Measurements from ENCODE around the gene TCOF1.

Gene TCOF1

GRCh38 chr5:150316320-150316719, 41.2 kb upstream of the TCOF1 start:
- Histone ChIP-seq H3K4me1 (ENCODE audit: insufficient read depth, low read length) (no peaks in the 10 kb centered on the region), H3K9me3 (ENCODE audit: insufficient read depth, low read length, severe bottlenecking) (no peaks in the 10 kb centered on the region), H4K20me1 (ENCODE audit: insufficient read depth, low read length) (no peaks in the 10 kb centered on the region), H3K79me2 (ENCODE audit: insufficient read depth, low read length) (no peaks in the 10 kb centered on the region), H3K4me2 (ENCODE audit: insufficient read depth, low read length) (no peak overlapping the region), H3K9ac (ENCODE audit: low read depth, low read length) (no peak overlapping the region), H3K27me3 (ENCODE audit: insufficient read depth, low read length, poor library complexity) (no peaks in the 10 kb centered on the region), H2AFZ (ENCODE audit: low read depth, low read length) (no peak overlapping the region), H3K36me3 (ENCODE audit: insufficient read depth, low read length) (no peaks in the 10 kb centered on the region), H3K27ac (ENCODE audit: low read length) (no peak overlapping the region), H3K4me3 (ENCODE audit: low read depth in 1 of 2, low read length in 2 of 2) (no peak overlapping the region)
- DNase-seq (no peak), ATAC-seq (ENCODE audit: insufficient read depth, low read depth) (no peak)
- TF ChIP-seq CTCF (IDR thresholded peaks at IDR 0.05; ENCODE audit: borderline replicate concordance, extremely low read depth, low read length, poor library complexity, severe bottlenecking), result no peak
- TF ChIP-seq EZH2 (IDR thresholded peaks at IDR 0.05; ENCODE audit: borderline replicate concordance, low read depth, low read length, severe bottlenecking), result no peak

- H3K27ac ChIP-seq (ENCODE audit: low read length), result no peak overlapping the region
- no peaks in the 10 kb centered on the region for H3K79me2 ChIP-seq (ENCODE audit: insufficient read depth, low read length)
- no peak for ATAC-seq (ENCODE audit: insufficient read depth, low read depth)
- H3K4me1 ChIP-seq (ENCODE audit: insufficient read depth, low read length), result no peaks in the 10 kb centered on the region
- no peak overlapping the region for H3K4me3 ChIP-seq (ENCODE audit: low read depth in 1 of 2, low read length in 2 of 2)
- no peaks in the 10 kb centered on the region for H3K9me3 ChIP-seq (ENCODE audit: insufficient read depth, low read length, severe bottlenecking)
- no peaks in the 10 kb centered on the region for H4K20me1 ChIP-seq (ENCODE audit: insufficient read depth, low read length)
- DNase-seq, result no peak
- TF ChIP-seq EZH2 (IDR thresholded peaks at IDR 0.05; ENCODE audit: borderline replicate concordance, low read depth, low read length, severe bottlenecking) (no peak), CTCF (IDR thresholded peaks at IDR 0.05; ENCODE audit: borderline replicate concordance, extremely low read depth, low read length, poor library complexity, severe bottlenecking) (no peak)
- no peak overlapping the region for H3K9ac ChIP-seq (ENCODE audit: low read depth, low read length)
- H2AFZ ChIP-seq (ENCODE audit: low read depth, low read length), result no peak overlapping the region
- H3K4me2 ChIP-seq (ENCODE audit: insufficient read depth, low read length), result no peak overlapping the region
- no peaks in the 10 kb centered on the region for H3K36me3 ChIP-seq (ENCODE audit: insufficient read depth, low read length)
- no peaks in the 10 kb centered on the region for H3K27me3 ChIP-seq (ENCODE audit: insufficient read depth, low read length, poor library complexity)
Observed at GRCh38 chr5:150317048-150318003, 40.2 kb upstream of the TCOF1 start.

- Histone ChIP-seq H3K4me2 (ENCODE audit: insufficient read depth, low read length) (no peak overlapping the region), H3K27me3 (ENCODE audit: insufficient read depth, low read length, poor library complexity) (no peaks in the 10 kb centered on the region), H3K9ac (ENCODE audit: low read depth, low read length) (no peak overlapping the region), H3K27ac (ENCODE audit: low read length) (no peak overlapping the region), H4K20me1 (ENCODE audit: insufficient read depth, low read length) (no peaks in the 10 kb centered on the region), H3K4me1 (ENCODE audit: insufficient read depth, low read length) (no peaks in the 10 kb centered on the region), H3K36me3 (ENCODE audit: insufficient read depth, low read length) (no peaks in the 10 kb centered on the region), H3K4me3 (ENCODE audit: low read depth in 1 of 2, low read length in 2 of 2) (no peak overlapping the region), H2AFZ (ENCODE audit: low read depth, low read length) (no peak overlapping the region), H3K79me2 (ENCODE audit: insufficient read depth, low read length) (no peaks in the 10 kb centered on the region), H3K9me3 (ENCODE audit: insufficient read depth, low read length, severe bottlenecking) (no peaks in the 10 kb centered on the region)
- DNase-seq, result no peak
- no peak for ATAC-seq (ENCODE audit: insufficient read depth, low read depth)
- TF ChIP-seq EZH2 (IDR thresholded peaks at IDR 0.05; ENCODE audit: borderline replicate concordance, low read depth, low read length, severe bottlenecking) (no peak), CTCF (IDR thresholded peaks at IDR 0.05; ENCODE audit: borderline replicate concordance, extremely low read depth, low read length, poor library complexity, severe bottlenecking) (no peak)
Observed at GRCh38 chr5:150318613-150319483, 38.6 kb upstream of the TCOF1 start.

Measured in DND-41 (cell line).